Hepatocyte (in vitro differentiated cells): ENCODE results near the gene PDCL3. TPM values are rescaled to one million over a fixed set of nuclear protein-coding genes. Genes with fewer than 3 reads are reported as not detected.

Experiments
- DNase-seq: peaks from one replicate; pipeline ENCODE4 v3.0.0-alpha.2; 2016; ENCODE audit warnings: low spot score
- H2AFZ ChIP-seq: fragments of 200-600 bp; sonication (generic); 2 replicates; pipeline ENCODE4 v1.6.0; 2016; ENCODE audit warnings: antibody characterized with exemption, mild to moderate bottlenecking
- H3K27ac ChIP-seq: fragments of 200-600 bp; sonication (generic); 2 replicates; pipeline ENCODE4 v1.5.1; 2016; ENCODE audit warnings: mild to moderate bottlenecking
- H3K27me3 ChIP-seq: fragments of 200-600 bp; sonication (generic); 2 replicates; pipeline ENCODE4 v1.6.1; 2016
- H3K36me3 ChIP-seq: fragments of 200-600 bp; sonication (generic); replicated peaks from 2 replicates; pipeline ENCODE4 v1.5.1; 2016; ENCODE audit warnings: low read depth; ENCODE audit not compliant: insufficient read depth
- H3K4me1 ChIP-seq: fragments of 200-600 bp; sonication (generic); 2 replicates; pipeline ENCODE4 v1.5.1; 2016; ENCODE audit warnings: mild to moderate bottlenecking, moderate library complexity; ENCODE audit not compliant: insufficient read depth
- H3K4me2 ChIP-seq: fragments of 200-600 bp; sonication (generic); 2 replicates; pipeline ENCODE4 v1.6.0; 2016
- H3K4me3 ChIP-seq: fragments of 200-600 bp; sonication (generic); 2 replicates; pipeline ENCODE4 v1.5.1; 2016; ENCODE audit warnings: mild to moderate bottlenecking
- H3K79me2 ChIP-seq: fragments of 200-600 bp; sonication (generic); 2 replicates; pipeline ENCODE4 v1.6.0; 2017; ENCODE audit warnings: mild to moderate bottlenecking
- H3K9me2 ChIP-seq: fragments of 200-600 bp; sonication (generic); replicated peaks from 2 replicates; pipeline ENCODE4 v1.6.0; 2017; ENCODE audit warnings: mild to moderate bottlenecking; ENCODE audit not compliant: insufficient read depth
- H3K9me3 ChIP-seq: fragments of 200-600 bp; sonication (generic); 2 replicates; pipeline ENCODE4 v1.5.1; 2016; ENCODE audit warnings: low read depth, mild to moderate bottlenecking
- H4K20me1 ChIP-seq: fragments of 200-600 bp; sonication (generic); 2 replicates; pipeline ENCODE4 v1.6.0; 2016; ENCODE audit warnings: mild to moderate bottlenecking; ENCODE audit not compliant: insufficient read depth, poor library complexity, severe bottlenecking
- EZH2 ChIP-seq: fragments of 200-600 bp; sonication (generic); IDR thresholded peaks from 2 replicates; pipeline ENCODE4 v1.6.1; 2016; ENCODE audit warnings: antibody characterized with exemption, mild to moderate bottlenecking, borderline replicate concordance
- EZH2phosphoT487 ChIP-seq: fragments of 200-600 bp; sonication (generic); IDR thresholded peaks from one replicate; pipeline ENCODE4 v1.6.1; 2018; ENCODE audit warnings: antibody characterized with exemption, mild to moderate bottlenecking, low read depth, moderate library complexity; ENCODE audit not compliant: unreplicated experiment, severe bottlenecking
- WGBS: methylation state at CpG from one replicate; pipeline ENCODE4 v1.1.6; 2016; ENCODE audit warnings: low lambda C conversion rate; ENCODE audit errors: missing lambda C conversion rate; 5-methylcytosine and 5-hydroxymethylcytosine counted together
- polyA plus RNA-seq: library from polyadenylated mRNA; unstranded; fragments of >200 nt; fragmentation: Nextera tagmentation; extraction: Ambion mirVana; gene quantifications from 2 replicates; pipeline ENCODE4 v1.2.1, GENCODE V29; 2016
- small RNA-seq: library from RNA; depleted of rRNA; stranded (forward); fragments of <200 nt; gene quantifications from one replicate; pipeline ENCODE3, GENCODE V24; 2014
- total RNA-seq: library from RNA; depleted of rRNA; stranded (reverse); fragments of >200 nt; gene quantifications from 2 replicates; pipeline ENCODE4 v1.2.3, GENCODE V29; 2014
- TF ChIP-seq, protein P1 (sequence below): fragments of 200-600 bp; sonication (generic); IDR thresholded peaks from 2 replicates; pipeline ENCODE4 v1.5.1; 2016; ENCODE audit warnings: antibody characterized with exemption, mild to moderate bottlenecking; ENCODE audit not compliant: poor library complexity

The PDCL3 gene
- total and polyA plus RNA-seq, 2 experiments from 2014 or later, result 16.5 to 32.8 TPM

DNA sequence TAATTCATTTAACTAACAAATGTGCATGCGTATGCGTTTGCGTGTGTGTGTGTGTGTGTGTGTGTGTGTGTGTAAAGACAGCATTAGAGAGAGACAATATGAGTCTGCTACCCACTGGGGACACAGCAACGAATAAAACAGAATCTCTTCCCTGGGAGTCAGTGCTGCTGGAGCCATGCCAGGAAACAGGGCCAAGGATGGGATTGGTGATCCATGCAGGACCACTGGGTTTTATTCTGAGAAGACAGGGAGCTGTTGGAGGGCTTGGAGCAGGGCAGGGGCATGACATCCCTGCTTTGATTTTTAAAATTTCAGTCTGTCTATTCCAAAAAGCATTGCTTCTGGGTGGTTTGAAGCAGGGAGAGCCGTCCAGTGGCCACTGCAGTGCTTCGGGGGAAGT lies 62.9 kb downstream of the PDCL3 start:
- no peaks in the 10 kb centered on the region for H3K4me1 ChIP-seq
- H3K4me3 ChIP-seq, result no peak overlapping the region
- TF ChIP-seq EZH2phosphoT487 (no peak), EZH2 (no peak)
- TF ChIP-seq, protein P1, sequence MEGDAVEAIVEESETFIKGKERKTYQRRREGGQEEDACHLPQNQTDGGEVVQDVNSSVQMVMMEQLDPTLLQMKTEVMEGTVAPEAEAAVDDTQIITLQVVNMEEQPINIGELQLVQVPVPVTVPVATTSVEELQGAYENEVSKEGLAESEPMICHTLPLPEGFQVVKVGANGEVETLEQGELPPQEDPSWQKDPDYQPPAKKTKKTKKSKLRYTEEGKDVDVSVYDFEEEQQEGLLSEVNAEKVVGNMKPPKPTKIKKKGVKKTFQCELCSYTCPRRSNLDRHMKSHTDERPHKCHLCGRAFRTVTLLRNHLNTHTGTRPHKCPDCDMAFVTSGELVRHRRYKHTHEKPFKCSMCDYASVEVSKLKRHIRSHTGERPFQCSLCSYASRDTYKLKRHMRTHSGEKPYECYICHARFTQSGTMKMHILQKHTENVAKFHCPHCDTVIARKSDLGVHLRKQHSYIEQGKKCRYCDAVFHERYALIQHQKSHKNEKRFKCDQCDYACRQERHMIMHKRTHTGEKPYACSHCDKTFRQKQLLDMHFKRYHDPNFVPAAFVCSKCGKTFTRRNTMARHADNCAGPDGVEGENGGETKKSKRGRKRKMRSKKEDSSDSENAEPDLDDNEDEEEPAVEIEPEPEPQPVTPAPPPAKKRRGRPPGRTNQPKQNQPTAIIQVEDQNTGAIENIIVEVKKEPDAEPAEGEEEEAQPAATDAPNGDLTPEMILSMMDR, result no peak
- no peak overlapping the region for H3K27ac ChIP-seq
- no peaks in the 10 kb centered on the region for H3K79me2 ChIP-seq
- no peaks in the 10 kb centered on the region for H4K20me1 ChIP-seq
- DNase-seq, result no peak
- no peak overlapping the region for H2AFZ ChIP-seq
- no peak overlapping the region for H3K4me2 ChIP-seq
- H3K27me3 ChIP-seq, result peaks cover 5% of the 10 kb centered on the region
- no peaks in the 10 kb centered on the region for H3K9me2 ChIP-seq
- WGBS, result 70% methylated on average over 6 of the region's 6 CpGs
- no peaks in the 10 kb centered on the region for H3K36me3 ChIP-seq
- no peaks in the 10 kb centered on the region for H3K9me3 ChIP-seq

Small RNA genes lying within 50 kb of the gene (small RNA-seq; reads per million reads assigned to genes)
- not detected for gene HMGN2P22

Other genes starting within 250 kb of the PDCL3 start
- 1.4 and 1.9 TPM in 2 replicates for gene LONRF2, start 240.5 kb upstream of the PDCL3 start, total RNA-seq
- 0.69 and 1.6 TPM in 2 replicates for gene LONRF2, start 240.5 kb upstream of the PDCL3 start, polyA plus RNA-seq
- gene CHST10, start 145.3 kb upstream of the PDCL3 start, total RNA-seq, result 14.3 and 15.3 TPM in 2 replicates
- 8.0 and 11.9 TPM in 2 replicates for gene CHST10, start 145.3 kb upstream of the PDCL3 start, polyA plus RNA-seq
- not detected in 2 replicates for gene NMS, start 92.5 kb upstream of the PDCL3 start, total RNA-seq
- gene NMS, start 92.5 kb upstream of the PDCL3 start, polyA plus RNA-seq, result not detected in 2 replicates